ENCODE measurements around the gene GLA. TPM values are rescaled to one million over a fixed set of nuclear protein-coding genes. Genes with fewer than 3 reads are reported as not detected.

GLA gene
- total RNA-seq (10 to 100 TPM; 11.3 to 22.5 (median 14.9) TPM), total RNA-seq (7.3 to 74.2 (median 18.9) reads per million in 29 experiments)
- 13.1 TPM for total RNA-seq (2013)

GRCh38 chrX:101407748-101408531, at the start of gene GLA, which contains the start of gene HNRNPH2:
Gene GLA, minus strand, starts transcription at chrX:101407925. Its CDS starts 22 bp downstream, at chrX:101407903.
Gene HNRNPH2, plus strand, starts transcription at chrX:101408222. Its CDS starts 3,767 bp downstream, at chrX:101411989.
- Mint-ChIP-seq H3K27me3 (peaks cover 0 to 17% of the 10 kb centered on the region in 2 donors), H3K9me3 (no peaks in the 10 kb centered on the region), H3K27ac (peak within 1 kb of the TSS; percentile 98 to 99), H3K4me1 (peaks cover 25 to 39% (median 38%) of the 10 kb centered on the region in 3 donors), H3K36me3 (peaks cover 18% of the 10 kb centered on the region), H3K4me3 (peak within 1 kb of the TSS; percentile 77 to 97 (median 86))
- Histone ChIP-seq H3K27ac (ENCODE audit: low read length) (peak within 1 kb of the TSS; percentile 95), H3K36me3 (ENCODE audit: control insufficient read depth in 2 of 2, extremely low read depth in 1 of 2, insufficient read depth in 1 of 2, low read length in 1 of 2) (peaks cover 0 to 12% of the 10 kb centered on the region in 2 donors), H3K4me3 (ENCODE audit: control insufficient read depth in 1 of 2, extremely low read depth in 1 of 2, low read length in 1 of 2) (peak within 1 kb of the TSS; percentile 64 to 77), H3K9me3 (no peaks in the 10 kb centered on the region), H3K4me1 (ENCODE audit: control insufficient read depth in 1 of 2, extremely low read depth in 1 of 2, insufficient read depth in 2 of 2, low read length in 2 of 2) (peaks cover 15 to 18% of the 10 kb centered on the region in 2 experiments), H3K27me3 (replicated peaks in 1 of 2; ENCODE audit: control insufficient read depth in 2 of 2, extremely low read depth in 1 of 2, insufficient read depth in 2 of 2, low read length in 1 of 2) (no peaks in the 10 kb centered on the region)
- DNase-seq (peak; percentile 60 to 96 (median 86)), ATAC-seq (replicated peaks in 1 of 4) (peak; percentile 94 to 98 (median 97))
- ChIA-PET POLR2A (interaction anchor here in 1 of 2 donors (0.6 kb wide), 1 partner anchor 746 kb away, joined by 3 read pairs; no protein-coding TSS in a partner anchor), CTCF (no interaction called here)
- under 1% methylated on average over 21 of the region's 47 CpGs for WGBS (ENCODE audit: insufficient coverage)

- Mint-ChIP-seq H3K36me3 (peaks cover 54% of the 10 kb centered on the region), H3K4me1 (peaks cover 0 to 3% (median 0%) of the 10 kb centered on the region in 3 donors), H3K27ac (no peak overlapping the region), H3K9me3 (peaks cover 0 to 6% (median 0%) of the 10 kb centered on the region in 3 donors), H3K4me3 (no peak overlapping the region), H3K27me3 (no peaks in the 10 kb centered on the region)
- Histone ChIP-seq H3K4me1 (ENCODE audit: control insufficient read depth in 1 of 2, extremely low read depth in 1 of 2, insufficient read depth in 2 of 2, low read length in 2 of 2) (no peaks in the 10 kb centered on the region), H3K27ac (ENCODE audit: low read length) (no peak overlapping the region), H3K36me3 (ENCODE audit: control insufficient read depth in 2 of 2, extremely low read depth in 1 of 2, insufficient read depth in 1 of 2, low read length in 1 of 2) (no peaks in the 10 kb centered on the region), H3K4me3 (ENCODE audit: control insufficient read depth in 1 of 2, extremely low read depth in 1 of 2, low read length in 1 of 2) (no peak overlapping the region), H3K27me3 (replicated peaks in 1 of 2; ENCODE audit: control insufficient read depth in 2 of 2, extremely low read depth in 1 of 2, insufficient read depth in 2 of 2, low read length in 1 of 2) (no peaks in the 10 kb centered on the region), H3K9me3 (no peaks in the 10 kb centered on the region)
- CTCF ChIA-PET: no interaction called here
- ATAC-seq (replicated peaks in 1 of 4) (no peak), DNase-seq (no peak)
- 80% methylated on average over 1 of the region's 3 CpGs for WGBS (ENCODE audit: insufficient coverage)
- POLR2A ChIA-PET: no interaction called here
Measured at GRCh38 chrX:101452056-101452455, 44.3 kb upstream of the GLA start.

GRCh38 chrX:101450961-101451360, 43.2 kb upstream of the GLA start:
- Histone ChIP-seq H3K27me3 (replicated peaks in 1 of 2; ENCODE audit: control insufficient read depth in 2 of 2, extremely low read depth in 1 of 2, insufficient read depth in 2 of 2, low read length in 1 of 2) (no peaks in the 10 kb centered on the region), H3K36me3 (ENCODE audit: control insufficient read depth in 2 of 2, extremely low read depth in 1 of 2, insufficient read depth in 1 of 2, low read length in 1 of 2) (no peaks in the 10 kb centered on the region), H3K27ac (ENCODE audit: low read length) (no peak overlapping the region), H3K4me3 (ENCODE audit: control insufficient read depth in 1 of 2, extremely low read depth in 1 of 2, low read length in 1 of 2) (no peak overlapping the region), H3K9me3 (no peaks in the 10 kb centered on the region), H3K4me1 (ENCODE audit: control insufficient read depth in 1 of 2, extremely low read depth in 1 of 2, insufficient read depth in 2 of 2, low read length in 2 of 2) (no peaks in the 10 kb centered on the region)
- DNase-seq (no peak), ATAC-seq (replicated peaks in 1 of 4) (no peak)
- peaks cover 0 to 3% (median 0%) of the 10 kb centered on the region in 3 donors for H3K4me1 Mint-ChIP-seq
- peaks cover 0 to 6% (median 0%) of the 10 kb centered on the region in 3 donors for H3K9me3 Mint-ChIP-seq
- no CpG with 5 or more reads among the region's 2 CpGs for WGBS (ENCODE audit: insufficient coverage)
- peaks cover 55% of the 10 kb centered on the region for H3K36me3 Mint-ChIP-seq
- CTCF ChIA-PET: no interaction called here
- H3K27ac Mint-ChIP-seq: no peak overlapping the region
- no peak overlapping the region for H3K4me3 Mint-ChIP-seq
- H3K27me3 Mint-ChIP-seq: no peaks in the 10 kb centered on the region
- POLR2A ChIA-PET: interaction anchor here in 1 of 2 donors (0.6 kb wide), 1 partner anchor 30 kb away, joined by 3 read pairs; no protein-coding TSS in a partner anchor

GRCh38 chrX:101450085-101450484, 42.4 kb upstream of the GLA start:
- Histone ChIP-seq H3K9me3 (no peaks in the 10 kb centered on the region), H3K4me3 (ENCODE audit: control insufficient read depth in 1 of 2, extremely low read depth in 1 of 2, low read length in 1 of 2) (no peak overlapping the region), H3K4me1 (ENCODE audit: control insufficient read depth in 1 of 2, extremely low read depth in 1 of 2, insufficient read depth in 2 of 2, low read length in 2 of 2) (no peaks in the 10 kb centered on the region), H3K27ac (ENCODE audit: low read length) (no peak overlapping the region), H3K27me3 (replicated peaks in 1 of 2; ENCODE audit: control insufficient read depth in 2 of 2, extremely low read depth in 1 of 2, insufficient read depth in 2 of 2, low read length in 1 of 2) (no peaks in the 10 kb centered on the region), H3K36me3 (ENCODE audit: control insufficient read depth in 2 of 2, extremely low read depth in 1 of 2, insufficient read depth in 1 of 2, low read length in 1 of 2) (no peaks in the 10 kb centered on the region)
- Mint-ChIP-seq H3K27ac (no peak overlapping the region), H3K4me3 (no peak overlapping the region), H3K36me3 (peaks cover 52% of the 10 kb centered on the region), H3K4me1 (peaks cover 0 to 4% (median 0%) of the 10 kb centered on the region in 3 donors), H3K27me3 (no peaks in the 10 kb centered on the region), H3K9me3 (peaks cover 0 to 6% (median 0%) of the 10 kb centered on the region in 3 donors)
- ATAC-seq (replicated peaks in 1 of 4) (no peak), DNase-seq (no peak)
- CTCF ChIA-PET: no interaction called here
- no CpG with 5 or more reads among the region's 2 CpGs for WGBS (ENCODE audit: insufficient coverage)
- POLR2A ChIA-PET: interaction anchor here in 1 of 2 donors (0.6 kb wide), 1 partner anchor 31 kb away, joined by 3 read pairs; no protein-coding TSS in a partner anchor

- CTCF ChIA-PET: no interaction called here
Measured at GRCh38 chrX:101449279-101449678, 41.6 kb upstream of the GLA start.

GRCh38 chrX:101442085-101442484, 34.4 kb upstream of the GLA start:
- DNase-seq (no peak), ATAC-seq (replicated peaks in 1 of 4) (no peak)
- no peak overlapping the region for H3K4me3 ChIP-seq (ENCODE audit: control insufficient read depth in 1 of 2, extremely low read depth in 1 of 2, low read length in 1 of 2)
- ChIA-PET POLR2A (interaction anchor here in 1 of 2 donors (0.6 kb wide), 1 partner anchor 25 kb away, joined by 3 read pairs; no protein-coding TSS in a partner anchor), CTCF (no interaction called here)
- Mint-ChIP-seq H3K4me1 (peaks cover 0 to 6% (median 0%) of the 10 kb centered on the region in 3 donors), H3K9me3 (no peaks in the 10 kb centered on the region), H3K4me3 (no peak overlapping the region), H3K27ac (no peak overlapping the region), H3K36me3 (peaks cover 54% of the 10 kb centered on the region), H3K27me3 (no peaks in the 10 kb centered on the region)
- no CpG with 5 or more reads among the region's 2 CpGs for WGBS (ENCODE audit: insufficient coverage)
- H3K9me3 ChIP-seq: no peaks in the 10 kb centered on the region
- H3K27me3 ChIP-seq (replicated peaks in 1 of 2; ENCODE audit: control insufficient read depth in 2 of 2, extremely low read depth in 1 of 2, insufficient read depth in 2 of 2, low read length in 1 of 2): no peaks in the 10 kb centered on the region
- no peaks in the 10 kb centered on the region for H3K4me1 ChIP-seq (ENCODE audit: control insufficient read depth in 1 of 2, extremely low read depth in 1 of 2, insufficient read depth in 2 of 2, low read length in 2 of 2)
- H3K27ac ChIP-seq (ENCODE audit: low read length): no peak overlapping the region
- H3K36me3 ChIP-seq (ENCODE audit: control insufficient read depth in 2 of 2, extremely low read depth in 1 of 2, insufficient read depth in 1 of 2, low read length in 1 of 2): peaks cover 0 to 4% of the 10 kb centered on the region in 2 donors

More at GRCh38 chrX:101449279-101449678, 41.6 kb upstream of the GLA start:
- ATAC-seq (replicated peaks in 1 of 4): no peak
- no CpG with 5 or more reads among the region's 1 CpG for WGBS (ENCODE audit: insufficient coverage)
- Histone ChIP-seq H3K4me1 (ENCODE audit: control insufficient read depth in 1 of 2, extremely low read depth in 1 of 2, insufficient read depth in 2 of 2, low read length in 2 of 2) (no peaks in the 10 kb centered on the region), H3K36me3 (ENCODE audit: control insufficient read depth in 2 of 2, extremely low read depth in 1 of 2, insufficient read depth in 1 of 2, low read length in 1 of 2) (no peaks in the 10 kb centered on the region), H3K4me3 (ENCODE audit: control insufficient read depth in 1 of 2, extremely low read depth in 1 of 2, low read length in 1 of 2) (no peak overlapping the region), H3K27me3 (replicated peaks in 1 of 2; ENCODE audit: control insufficient read depth in 2 of 2, extremely low read depth in 1 of 2, insufficient read depth in 2 of 2, low read length in 1 of 2) (no peaks in the 10 kb centered on the region), H3K27ac (ENCODE audit: low read length) (no peak overlapping the region), H3K9me3 (no peaks in the 10 kb centered on the region)
- H3K9me3 Mint-ChIP-seq: peaks cover 0 to 6% (median 0%) of the 10 kb centered on the region in 3 donors
- no peak overlapping the region for H3K4me3 Mint-ChIP-seq
- peaks cover 53% of the 10 kb centered on the region for H3K36me3 Mint-ChIP-seq
- POLR2A ChIA-PET: no interaction called here
- no peaks in the 10 kb centered on the region for H3K27me3 Mint-ChIP-seq
- peaks cover 0 to 4% (median 0%) of the 10 kb centered on the region in 3 donors for H3K4me1 Mint-ChIP-seq
- no peak for DNase-seq
- no peak overlapping the region for H3K27ac Mint-ChIP-seq

Data from T-cell (primary cell).